CD4-positive, CD25-positive, alpha-beta regulatory T cell (primary cell): ENCODE results near the gene EPHB4. TPM values are rescaled to one million over a fixed set of nuclear protein-coding genes. Genes with fewer than 3 reads are reported as not detected.
A peak's percentile ranks its signal among the peaks of the same experiment; 100 is the strongest.
"Not testable (repeated sequence)": the region's sequence is repeated elsewhere in the genome, so short reads cannot be mapped to it uniquely, and the experiment has no call there.

Experiments
- ATAC-seq, 2 donors: fragments of 150-1000 bp; cut with Tn5 transposase; one replicate each; pipeline ENCODE4 v1.10.0; 2021; ENCODE audit warnings: low read depth in 2 of 2, moderate number of reproducible peaks in 2 of 2, moderate library complexity in 1 of 2
- DNase-seq, 3 donors: peaks; one replicate each; pipeline versions ENCODE4 v3.0.0 to v3.0.0-alpha.2; 2012 to 2022; ENCODE audit warnings: mixed read lengths in 1 of 3
- H3K27ac ChIP-seq: one replicate; pipeline ENCODE4 v1.7.0; 2013; ENCODE audit warnings: mild to moderate bottlenecking, low read length; ENCODE audit not compliant: insufficient read depth, poor library complexity, severe bottlenecking
- H3K27me3 ChIP-seq: one replicate; pipeline ENCODE4 v1.7.0; 2013; ENCODE audit warnings: low read length; ENCODE audit not compliant: control insufficient read depth, insufficient read depth
- H3K36me3 ChIP-seq: one replicate; pipeline ENCODE4 v1.7.0; 2013; ENCODE audit warnings: mild to moderate bottlenecking, low read length, moderate library complexity; ENCODE audit not compliant: control insufficient read depth, insufficient read depth
- H3K4me1 ChIP-seq: 2 replicates; pipeline ENCODE4 v1.7.0; 2013; ENCODE audit warnings: mild to moderate bottlenecking, low read length; ENCODE audit not compliant: insufficient read depth, control insufficient read depth, poor library complexity, severe bottlenecking
- H3K4me3 ChIP-seq: one replicate; pipeline ENCODE4 v1.7.0; 2013; ENCODE audit warnings: low read depth, mild to moderate bottlenecking, low read length, moderate library complexity
- H3K9me3 ChIP-seq, 2 experiments: 1 replicate in 1 of 2; 2 replicates in 1 of 2; pipeline ENCODE4 v1.7.0; 2013; ENCODE audit warnings: low read length in 2 of 2, mild to moderate bottlenecking in 1 of 2, moderate library complexity in 1 of 2; ENCODE audit not compliant: control insufficient read depth in 2 of 2
- H3K27ac Mint-ChIP-seq, 3 donors: one replicate each; pipeline ENCODE4 v1.8.0; 2020 to 2022; ENCODE audit warnings: mild to moderate bottlenecking in 3 of 3, mixed read lengths in 3 of 3, moderate library complexity in 2 of 3
- H3K27me3 Mint-ChIP-seq: one replicate; pipeline ENCODE4 v1.8.0; 2022; ENCODE audit warnings: mild to moderate bottlenecking, mixed read lengths
- H3K36me3 Mint-ChIP-seq: one replicate; pipeline ENCODE4 v1.8.0; 2020; ENCODE audit warnings: mixed read lengths
- H3K4me1 Mint-ChIP-seq, 4 donors: one replicate each; pipeline ENCODE4 v1.8.0; 2020 to 2022; ENCODE audit warnings: mixed read lengths in 4 of 4, mild to moderate bottlenecking in 1 of 4
- H3K4me3 Mint-ChIP-seq, 4 donors: one replicate each; pipeline ENCODE4 v1.8.0; 2020 to 2022; ENCODE audit warnings: mild to moderate bottlenecking in 4 of 4, mixed read lengths in 4 of 4, moderate library complexity in 3 of 4
- H3K9me3 Mint-ChIP-seq, 7 donors: one replicate each; pipeline ENCODE4 v1.8.0; 2020 to 2022; ENCODE audit warnings: mixed read lengths in 7 of 7, mild to moderate bottlenecking in 3 of 7, moderate library complexity in 2 of 7
- polyA plus RNA-seq, 4 donors: library from polyadenylated mRNA; unstranded; fragments of 300-500 nt; fragmentation: Illumina TruSeq; gene quantifications; one replicate each; pipeline ENCODE4 v1.2.3, GENCODE V29; 2021
- total RNA-seq: library from RNA; stranded (reverse); gene quantifications from one replicate; pipeline ENCODE4 v1.2.3, GENCODE V29; 2022

EPHB4 gene
- total and polyA plus RNA-seq, 5 donors from 2014 or later: 3.0 TPM; not detected in 4

GRCh38 chr7:100860702-100861615 lies 33.6 kb upstream of the EPHB4 start:
- Histone ChIP-seq H3K4me1 (no peaks in the 10 kb centered on the region), H3K9me3 (no peaks in the 10 kb centered on the region), H3K27ac (no peak overlapping the region), H3K4me3 (no peak overlapping the region), H3K36me3 (peaks cover 47% of the 10 kb centered on the region), H3K27me3 (no peaks in the 10 kb centered on the region)
- H3K27me3 Mint-ChIP-seq: no peaks in the 10 kb centered on the region
- ATAC-seq (no peak), DNase-seq (no peak)
- H3K4me3 Mint-ChIP-seq: no peak overlapping the region
- peaks cover 34% of the 10 kb centered on the region for H3K36me3 Mint-ChIP-seq
- no peaks in the 10 kb centered on the region for H3K9me3 Mint-ChIP-seq
- peaks cover 0 to 9% (median 2%) of the 10 kb centered on the region in 4 donors for H3K4me1 Mint-ChIP-seq
- H3K27ac Mint-ChIP-seq: no peak overlapping the region

- no peaks in the 10 kb centered on the region for H3K4me1 ChIP-seq
- no peak overlapping the region for H3K27ac ChIP-seq
- DNase-seq (no peak), ATAC-seq (no peak)
- no peak overlapping the region for H3K4me3 ChIP-seq
- Mint-ChIP-seq H3K4me3 (no peak overlapping the region), H3K4me1 (peaks cover 0 to 12% (median 4%) of the 10 kb centered on the region in 4 donors), H3K27ac (no peak overlapping the region), H3K9me3 (no peaks in the 10 kb centered on the region), H3K27me3 (no peaks in the 10 kb centered on the region), H3K36me3 (peaks cover 37% of the 10 kb centered on the region)
- H3K9me3 ChIP-seq: no peaks in the 10 kb centered on the region
- no peaks in the 10 kb centered on the region for H3K27me3 ChIP-seq
- H3K36me3 ChIP-seq: peaks cover 47% of the 10 kb centered on the region
Measured at GRCh38 chr7:100859856-100860255, 32.5 kb upstream of the EPHB4 start.

DNA sequence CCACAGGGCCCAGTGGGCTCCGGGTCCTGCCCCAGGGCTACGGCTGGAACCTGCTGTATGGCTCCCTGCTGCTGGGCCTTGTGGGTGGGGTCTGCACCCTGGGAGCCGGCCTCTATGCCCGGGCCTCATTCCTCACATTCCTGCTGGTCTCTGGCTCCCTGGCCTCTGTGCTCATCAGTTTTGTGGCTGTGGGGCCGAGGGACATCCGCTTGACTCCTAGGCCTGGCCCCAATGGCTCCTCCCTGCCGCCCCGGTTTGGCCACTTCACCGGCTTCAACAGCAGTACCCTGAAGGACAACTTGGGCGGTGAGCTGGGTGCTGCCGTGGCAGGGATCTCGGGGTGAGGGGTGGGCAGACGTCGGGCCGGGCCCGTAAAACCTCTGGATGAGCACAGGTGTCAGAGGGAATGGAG lies 29.6 kb upstream of the EPHB4 start:
- Histone ChIP-seq H3K27ac (no peak overlapping the region), H3K36me3 (peaks cover 27% of the 10 kb centered on the region), H3K4me3 (no peak overlapping the region), H3K4me1 (peaks cover 21% of the 10 kb centered on the region), H3K27me3 (no peaks in the 10 kb centered on the region), H3K9me3 (no peaks in the 10 kb centered on the region)
- no peaks in the 10 kb centered on the region for H3K27me3 Mint-ChIP-seq
- DNase-seq (no peak), ATAC-seq (no peak)
- no peaks in the 10 kb centered on the region for H3K9me3 Mint-ChIP-seq
- peaks cover 0 to 33% (median 15%) of the 10 kb centered on the region in 4 donors for H3K4me1 Mint-ChIP-seq
- no peak overlapping the region for H3K27ac Mint-ChIP-seq
- H3K4me3 Mint-ChIP-seq: peak overlapping the region in 1 of 4 donors; percentile 65
- H3K36me3 Mint-ChIP-seq: peaks cover 30% of the 10 kb centered on the region

DNA sequence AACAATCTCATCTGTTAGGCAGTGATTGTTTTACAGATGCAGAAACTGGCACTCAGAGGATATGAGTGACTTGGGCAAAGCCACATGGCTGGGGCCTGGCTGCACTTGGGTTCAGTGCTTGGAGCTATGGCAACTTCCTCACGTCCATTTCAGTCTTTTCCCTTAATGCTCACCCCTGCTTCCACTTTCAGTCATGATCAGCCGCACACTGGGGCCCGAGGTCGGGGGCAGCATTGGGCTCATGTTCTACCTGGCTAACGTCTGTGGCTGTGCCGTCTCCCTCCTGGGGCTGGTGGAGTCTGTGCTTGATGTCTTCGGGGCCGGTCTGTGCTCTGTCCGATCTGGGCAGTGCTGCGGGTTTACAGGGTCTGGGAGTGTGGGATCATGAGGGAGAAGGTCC lies 28.2 kb upstream of the EPHB4 start:
- DNase-seq (no peak), ATAC-seq (no peak)
- Mint-ChIP-seq H3K27ac (peak overlapping the region in 1 of 3 donors; percentile 57), H3K4me3 (peak overlapping the region in 3 of 4 donors; percentile 17 to 87 (median 36)), H3K36me3 (peaks cover 25% of the 10 kb centered on the region), H3K27me3 (no peaks in the 10 kb centered on the region), H3K4me1 (peaks cover 0 to 34% (median 17%) of the 10 kb centered on the region in 4 donors), H3K9me3 (no peaks in the 10 kb centered on the region)
- Histone ChIP-seq H3K9me3 (no peaks in the 10 kb centered on the region), H3K36me3 (peaks cover 21% of the 10 kb centered on the region), H3K27ac (no peak overlapping the region), H3K4me1 (peaks cover 25% of the 10 kb centered on the region), H3K4me3 (no peak overlapping the region), H3K27me3 (no peaks in the 10 kb centered on the region)

GRCh38 chr7:100854899-100855298 lies 27.6 kb upstream of the EPHB4 start:
- not testable (repeated sequence) for H3K27me3 ChIP-seq, H3K9me3 ChIP-seq, H3K4me3 ChIP-seq, H3K27ac ChIP-seq, H3K27me3 Mint-ChIP-seq, ATAC-seq, H3K9me3 Mint-ChIP-seq, DNase-seq
- Mint-ChIP-seq H3K4me1 (peaks cover 0 to 34% (median 17%) of the 10 kb centered on the region in 4 donors), H3K27ac (peak overlapping the region in 1 of 3 donors; percentile 26), H3K36me3 (peaks cover 20% of the 10 kb centered on the region), H3K4me3 (peak overlapping the region in 2 of 4 donors; percentile 33 to 87)
- Histone ChIP-seq H3K4me1 (peaks cover 25% of the 10 kb centered on the region), H3K36me3 (peaks cover 15% of the 10 kb centered on the region)

GRCh38 chr7:100854146-100854895 lies 27.0 kb upstream of the EPHB4 start:
- ATAC-seq: no peak
- H3K27ac Mint-ChIP-seq: peak overlapping the region in 1 of 3 donors; percentile 65
- DNase-seq: no peak
- H3K4me3 ChIP-seq: no peak overlapping the region
- no peaks in the 10 kb centered on the region for H3K27me3 Mint-ChIP-seq
- no peaks in the 10 kb centered on the region for H3K9me3 ChIP-seq
- peaks cover 14% of the 10 kb centered on the region for H3K36me3 Mint-ChIP-seq
- H3K4me3 Mint-ChIP-seq: peak overlapping the region; percentile 27 to 94 (median 88)
- H3K4me1 Mint-ChIP-seq: peaks cover 0 to 34% (median 17%) of the 10 kb centered on the region in 4 donors
- peaks cover 10% of the 10 kb centered on the region for H3K36me3 ChIP-seq
- H3K27me3 ChIP-seq: no peaks in the 10 kb centered on the region
- no peak overlapping the region for H3K27ac ChIP-seq
- H3K9me3 Mint-ChIP-seq: no peaks in the 10 kb centered on the region
- H3K4me1 ChIP-seq: peaks cover 25% of the 10 kb centered on the region

DNA sequence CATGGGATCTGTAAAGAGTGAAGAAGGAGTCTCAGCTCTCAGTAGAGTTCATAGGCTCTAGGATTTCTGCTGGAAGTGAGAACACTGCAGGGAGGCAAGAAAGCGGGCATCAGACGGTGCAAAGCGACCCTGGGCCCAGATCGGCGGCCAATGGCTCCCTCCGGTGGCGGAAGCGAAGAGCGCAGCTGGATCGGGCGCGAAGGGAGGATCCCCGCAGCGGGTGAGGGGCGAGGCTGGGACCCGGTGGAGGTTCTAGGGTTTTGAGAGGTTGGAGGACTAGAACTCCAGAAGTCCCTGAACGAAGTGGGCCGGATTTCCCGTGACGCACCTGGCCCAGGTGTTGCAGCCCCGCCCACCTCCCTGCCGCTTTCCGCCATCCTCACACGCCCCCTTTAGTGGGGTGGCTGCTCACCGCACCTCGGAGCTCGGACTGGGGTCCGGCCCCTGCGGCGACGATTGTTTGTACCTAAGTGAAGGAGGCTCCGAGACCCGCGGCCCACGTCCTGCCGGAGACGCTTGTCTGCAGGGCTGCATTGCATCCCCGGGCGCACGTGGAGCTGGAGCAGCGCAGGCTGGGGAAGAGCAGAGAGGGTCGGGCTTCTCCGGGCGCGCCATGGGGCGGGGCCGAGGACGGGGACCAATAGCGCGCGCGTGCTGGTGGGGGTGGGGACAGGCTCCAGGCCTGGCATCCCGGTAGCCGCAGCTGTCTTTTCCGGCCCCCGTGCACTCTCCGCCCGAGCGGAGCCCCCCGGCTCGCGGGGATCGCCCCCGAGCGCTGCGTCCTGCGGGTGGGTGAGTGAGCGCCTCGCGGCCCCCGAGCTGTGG lies 24.9 kb upstream of the EPHB4 start, which contains the start of gene SLC12A9:
Gene SLC12A9 (plus strand): TSS at position 666 of the 825 bp plus-strand sequence. CDS start 1,485 bp downstream, outside the sequence.
- DNase-seq: peak; percentile 81 to 92 (median 85)
- Mint-ChIP-seq H3K9me3 (no peaks in the 10 kb centered on the region), H3K36me3 (peaks cover 10% of the 10 kb centered on the region), H3K4me3 (peak within 1 kb of the TSS; percentile 87 to 94 (median 90)), H3K4me1 (peaks cover 0 to 35% (median 17%) of the 10 kb centered on the region in 4 donors), H3K27ac (peak within 1 kb of the TSS; percentile 66 to 94 (median 92)), H3K27me3 (no peaks in the 10 kb centered on the region)
- peak within 1 kb of the TSS; percentile 87 for H3K4me3 ChIP-seq
- H3K27me3 ChIP-seq: no peaks in the 10 kb centered on the region
- H3K36me3 ChIP-seq: peaks cover 2% of the 10 kb centered on the region
- H3K9me3 ChIP-seq: no peaks in the 10 kb centered on the region
- H3K27ac ChIP-seq: peak within 1 kb of the TSS; percentile 78
- peaks cover 25% of the 10 kb centered on the region for H3K4me1 ChIP-seq
- ATAC-seq: peak; percentile 95 to 96
